COR-L47 (cell line): ENCODE data around the gene RRBP1.
"Not testable (repeated sequence)": the region's sequence is repeated elsewhere in the genome, so short reads cannot be mapped to it uniquely, and the experiment has no call there.

Source experiments
- DNase-seq: peaks from one replicate; lab custom pipeline; 2025; lab: John Stamatoyannopoulos, UW

Gene RRBP1

DNA sequence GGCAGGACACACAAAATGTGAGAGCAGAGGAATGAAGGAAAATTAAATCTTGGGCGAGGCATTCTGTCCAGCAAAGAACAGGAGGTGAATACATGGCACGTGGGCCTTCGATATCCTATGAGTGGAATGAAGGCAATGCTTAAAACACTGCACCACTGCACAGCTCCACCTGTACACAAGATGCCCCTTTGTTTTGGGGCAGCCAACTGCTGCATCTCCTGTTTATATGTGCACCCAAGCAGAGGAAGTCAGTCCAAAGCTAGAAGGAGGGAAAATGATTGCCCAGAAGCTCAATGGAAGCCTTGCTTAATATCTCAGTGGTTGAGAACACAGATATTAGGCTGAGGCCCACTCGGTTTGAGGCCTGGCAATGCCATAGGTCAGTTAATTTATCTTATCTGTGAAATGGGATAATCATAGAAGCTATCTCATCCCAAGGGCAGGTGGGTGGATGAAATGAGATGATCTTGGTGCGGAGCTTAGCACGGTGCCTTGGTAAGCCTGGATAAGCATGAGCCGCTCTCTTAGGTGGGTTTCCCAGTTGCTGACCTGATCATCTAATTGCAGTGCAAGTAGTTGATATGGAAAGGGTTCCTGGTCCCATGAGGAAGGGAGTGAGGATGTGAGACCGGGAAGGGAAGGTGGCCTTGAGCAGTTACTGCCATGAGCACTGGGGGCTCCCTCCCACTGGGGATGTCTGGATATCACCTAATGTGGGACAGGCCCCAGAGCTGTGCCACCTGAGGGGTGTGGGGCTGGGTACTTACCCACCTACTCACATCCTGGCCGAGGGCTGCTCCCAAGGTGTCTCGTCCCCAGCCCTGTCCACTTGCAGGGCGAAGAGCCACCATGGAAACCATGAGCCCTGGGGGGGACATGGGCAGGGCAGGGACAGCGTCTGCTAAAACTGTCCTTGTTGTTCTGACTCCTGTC is 27.6 kb upstream of the RRBP1 start:
- no peak for DNase-seq

GRCh38 chr20:17708675-17709360 is 26.8 kb upstream of the RRBP1 start:
- DNase-seq: no peak

DNA sequence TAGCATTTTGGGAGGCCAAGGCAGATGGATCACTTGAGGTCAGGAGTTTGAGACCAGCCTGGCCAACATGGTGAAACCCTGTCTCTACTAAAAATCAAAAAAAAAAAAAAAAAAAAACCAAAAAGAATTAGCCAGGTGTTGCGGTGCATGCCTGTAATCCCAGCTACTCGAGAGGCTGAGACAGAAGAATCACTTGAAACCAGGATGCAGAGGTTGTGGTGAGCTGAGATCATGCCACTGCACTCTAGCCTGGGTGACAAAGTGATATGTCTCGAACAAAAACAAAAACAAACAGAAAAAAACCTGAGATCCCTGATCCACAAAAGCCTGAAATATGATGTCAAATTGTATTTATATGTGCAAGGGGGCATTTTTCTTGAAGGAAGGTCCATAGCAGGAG is 25.9 kb upstream of the RRBP1 start:
- not testable (repeated sequence) for DNase-seq

GRCh38 chr20:17706632-17707031 is 24.6 kb upstream of the RRBP1 start:
- DNase-seq: no peak

DNA sequence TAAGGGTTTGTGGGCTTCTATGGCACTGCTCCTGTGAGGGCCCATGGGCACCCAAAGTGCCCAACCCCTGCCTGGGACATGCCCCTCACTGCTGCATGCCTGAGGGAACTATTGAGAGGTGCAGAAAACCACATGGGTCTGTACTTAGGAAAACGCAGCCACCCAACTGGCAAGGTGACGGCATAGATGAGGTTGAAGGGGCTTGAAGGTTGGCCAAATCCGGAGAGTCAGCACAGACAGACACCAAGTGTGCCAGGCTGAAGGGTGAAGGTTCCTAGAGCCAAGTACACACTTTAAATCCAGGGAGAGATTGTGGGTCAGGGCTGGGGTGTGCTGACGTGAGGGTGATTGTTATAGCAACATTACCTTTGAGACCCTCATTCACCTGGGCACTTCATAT is 23.9 kb upstream of the RRBP1 start:
- no peak for DNase-seq

DNA sequence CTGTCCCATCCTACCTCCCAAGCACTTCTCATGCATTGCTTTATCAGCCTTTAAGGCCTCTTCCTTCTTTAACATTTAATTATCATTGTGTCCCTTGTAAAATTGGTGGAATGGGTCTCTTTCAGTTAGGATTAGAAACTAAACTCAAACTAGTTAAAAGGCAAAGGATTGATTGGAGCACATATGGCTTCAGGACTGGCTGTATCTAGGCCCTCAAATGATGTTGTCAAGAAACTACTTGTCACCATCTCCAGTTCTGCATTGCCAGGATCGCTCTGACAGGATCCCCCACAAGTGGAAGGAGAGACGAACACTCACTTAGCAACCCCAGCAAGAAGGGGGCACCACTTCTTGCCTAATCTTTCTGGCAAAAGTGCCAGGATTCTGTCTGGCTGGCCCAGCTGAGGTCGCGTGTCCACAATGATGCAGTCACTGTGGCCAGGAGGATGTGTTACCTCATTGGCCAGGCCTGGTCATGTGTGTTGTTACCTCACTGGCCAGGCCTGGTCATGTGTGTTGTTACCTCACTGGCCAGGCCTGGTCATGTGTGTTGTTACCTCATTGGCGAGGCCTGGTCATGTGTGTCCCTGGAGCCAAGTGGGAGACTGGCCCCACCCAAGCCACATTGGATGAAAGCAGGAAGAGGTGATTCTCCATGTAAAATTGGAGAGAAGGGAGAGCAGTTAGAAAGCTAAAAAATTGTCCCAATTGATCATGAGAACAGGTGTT is 22.7 kb upstream of the RRBP1 start:
- DNase-seq: no peak

- no peak for DNase-seq
Observed at GRCh38 chr20:17701826-17702225, 19.8 kb upstream of the RRBP1 start.

DNA sequence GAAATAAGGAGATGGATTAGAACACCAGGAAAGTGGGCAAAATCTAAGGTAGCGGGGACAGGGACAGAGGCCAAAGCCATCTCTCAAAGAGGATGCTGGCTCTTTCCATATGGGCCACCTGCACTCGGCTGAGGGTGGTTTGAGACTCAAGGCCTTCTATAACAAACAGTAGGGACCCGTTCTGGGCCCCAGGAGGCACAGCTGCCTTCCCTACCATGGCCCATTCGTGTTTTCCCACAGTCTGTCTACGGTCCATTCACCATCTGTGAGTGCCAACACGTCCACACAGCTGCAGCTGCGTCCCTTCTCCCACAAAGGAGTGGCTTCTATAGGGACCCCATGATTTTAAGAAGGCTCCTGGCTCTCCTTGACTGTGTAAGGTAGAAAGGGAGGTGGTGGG is 18.6 kb upstream of the RRBP1 start:
- no peak for DNase-seq

DNA sequence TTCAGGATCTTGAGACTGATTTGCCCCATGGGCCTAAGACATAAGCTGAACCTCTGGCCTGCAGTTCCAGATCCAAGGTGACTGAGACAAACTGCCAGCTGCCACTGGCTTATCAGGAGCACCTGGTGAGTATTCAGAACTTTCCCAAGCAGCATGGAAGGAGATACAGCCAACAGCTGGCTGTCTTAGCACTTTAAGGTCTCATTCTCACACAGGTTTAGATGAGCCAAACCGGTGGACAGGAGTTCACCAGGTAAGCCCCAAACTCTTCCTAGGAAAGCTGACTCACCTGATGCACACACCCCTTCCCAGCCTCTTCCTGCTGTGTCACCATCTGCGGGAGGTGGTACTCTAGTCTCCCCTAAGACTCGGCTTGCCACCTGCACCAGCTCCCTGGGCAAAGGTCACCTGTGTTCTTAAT is 17.9 kb upstream of the RRBP1 start, which contains the start of gene BANF2:
TSS of gene BANF2 (plus strand) at position 36 of the 421 bp plus-strand sequence. CDS start 25,060 bp downstream, outside the sequence.
- DNase-seq: no peak

- no peak for DNase-seq
Observed at GRCh38 chr20:17698384-17698783, 16.3 kb upstream of the RRBP1 start.

- DNase-seq: no peak
Observed at GRCh38 chr20:17697171-17697570, 15.1 kb upstream of the RRBP1 start.

GRCh38 chr20:17696287-17696686 is 14.2 kb upstream of the RRBP1 start:
- no peak for DNase-seq

- DNase-seq: no peak
Observed at GRCh38 chr20:17694767-17695166, 12.7 kb upstream of the RRBP1 start.

DNA sequence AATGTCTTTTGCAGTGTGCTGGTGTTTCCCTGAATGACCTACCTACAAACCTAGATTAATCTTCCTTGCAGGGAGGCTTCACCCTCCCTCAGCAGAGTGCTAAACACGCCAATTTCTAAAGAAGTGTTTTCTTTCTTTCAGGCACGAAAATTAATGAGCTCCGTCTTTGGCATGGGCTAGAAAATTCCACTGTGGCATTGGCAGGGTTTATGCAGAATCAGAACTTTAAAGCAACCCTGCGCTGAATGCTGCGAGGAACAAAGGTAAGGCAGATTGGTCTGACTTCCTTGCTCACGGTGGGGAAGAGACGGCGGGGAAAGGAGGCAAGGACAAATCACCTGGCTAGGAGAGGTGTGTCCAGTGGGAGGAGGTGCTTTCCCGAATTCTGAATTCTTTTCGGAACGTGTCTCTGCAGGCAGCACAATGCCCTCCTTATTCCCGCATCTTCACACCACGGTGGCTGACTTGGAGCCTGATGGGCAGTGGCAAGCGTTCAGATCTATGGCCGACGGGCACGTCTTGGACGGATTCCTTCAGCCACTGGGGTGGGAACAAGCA is 11.5 kb upstream of the RRBP1 start:
- no peak for DNase-seq

DNA sequence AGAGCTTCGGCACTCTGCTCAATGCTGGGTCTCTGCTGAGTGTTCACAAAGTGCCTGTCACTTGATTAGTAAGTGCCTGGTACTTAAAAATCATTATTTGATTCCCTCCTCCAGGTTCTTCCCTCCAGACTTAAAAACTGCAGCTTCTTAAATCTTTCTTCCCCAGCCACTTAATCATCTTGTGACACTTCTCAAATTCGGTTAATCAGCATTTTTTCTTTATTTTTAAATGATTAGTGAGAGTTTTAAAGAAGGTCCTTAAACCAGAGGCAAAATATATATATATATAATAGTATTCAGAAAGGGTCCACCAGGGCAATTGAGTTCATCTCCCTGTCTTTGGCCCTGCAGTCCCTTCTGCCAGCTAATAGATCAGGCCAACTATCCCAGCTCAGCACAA is 9.7 kb upstream of the RRBP1 start:
- no peak for DNase-seq

DNA sequence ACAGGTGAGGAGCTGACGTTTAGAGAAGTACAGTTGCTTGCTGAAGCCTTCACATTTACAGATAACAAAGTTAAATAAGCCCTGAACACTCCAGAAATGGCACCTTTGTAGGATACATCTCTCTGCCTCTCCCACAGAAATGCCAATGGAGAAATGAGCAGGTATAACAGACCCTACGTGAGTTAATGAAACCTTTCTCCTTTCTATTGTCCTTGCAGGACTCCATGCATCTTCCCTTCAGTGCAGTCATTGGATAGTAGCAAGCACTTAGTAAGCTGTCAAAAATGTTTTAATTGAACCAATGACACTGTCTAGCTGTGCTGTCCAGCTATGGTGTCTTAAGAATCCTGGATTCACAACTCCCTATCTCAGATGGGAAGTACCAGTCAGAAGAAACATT is 8.1 kb upstream of the RRBP1 start:
- DNase-seq: no peak

GRCh38 chr20:17688965-17689364 is 6.9 kb upstream of the RRBP1 start:
- no peak for DNase-seq

DNA sequence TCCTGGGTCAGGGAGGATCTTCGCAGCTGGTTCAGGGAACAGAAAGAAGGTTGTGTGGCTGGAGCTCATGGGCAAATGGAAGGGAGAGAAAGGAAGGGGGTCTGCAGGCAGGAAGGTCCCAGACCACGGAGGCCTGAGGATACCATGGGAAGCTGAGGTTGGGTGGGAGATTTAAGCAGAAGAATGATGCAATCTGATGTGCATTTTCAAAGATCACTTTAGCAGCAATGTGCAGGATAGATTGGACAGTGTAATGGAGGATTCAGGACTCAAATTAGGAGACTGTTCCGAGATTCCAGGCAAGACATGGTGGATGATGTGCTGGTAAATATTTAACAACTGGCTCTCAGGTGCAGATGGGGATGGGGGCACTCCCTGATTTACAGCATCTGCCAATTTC is 5.8 kb upstream of the RRBP1 start:
- no peak for DNase-seq

DNA sequence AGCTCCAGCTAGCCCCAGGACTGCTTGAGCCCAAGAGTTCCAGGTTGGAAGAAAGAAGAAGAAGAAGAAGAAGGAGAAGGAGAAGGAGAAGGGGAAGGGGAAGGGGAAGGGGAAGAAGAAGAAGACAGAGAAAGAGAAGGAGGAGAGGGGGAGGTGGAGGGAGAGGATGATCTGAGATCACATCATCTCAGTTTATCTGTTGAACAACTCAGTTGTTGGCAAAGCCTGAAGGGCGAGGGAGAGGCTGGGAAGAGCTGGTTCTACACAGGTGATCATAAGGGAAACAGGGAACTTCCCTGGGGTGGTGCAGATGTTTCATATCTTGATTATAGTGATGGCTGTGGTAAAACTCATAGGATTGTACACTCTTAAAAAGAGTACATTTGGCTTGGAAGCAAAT is 3.1 kb upstream of the RRBP1 start:
- no peak for DNase-seq

- no peak for DNase-seq
Observed at GRCh38 chr20:17684077-17684888, 2.2 kb upstream of the RRBP1 start.
